ENCODE results near the gene MAN2A1.
"Not testable (repeated sequence)": the region's sequence is repeated elsewhere in the genome, so short reads cannot be mapped to it uniquely, and the experiment has no call there.

Gene MAN2A1

DNA sequence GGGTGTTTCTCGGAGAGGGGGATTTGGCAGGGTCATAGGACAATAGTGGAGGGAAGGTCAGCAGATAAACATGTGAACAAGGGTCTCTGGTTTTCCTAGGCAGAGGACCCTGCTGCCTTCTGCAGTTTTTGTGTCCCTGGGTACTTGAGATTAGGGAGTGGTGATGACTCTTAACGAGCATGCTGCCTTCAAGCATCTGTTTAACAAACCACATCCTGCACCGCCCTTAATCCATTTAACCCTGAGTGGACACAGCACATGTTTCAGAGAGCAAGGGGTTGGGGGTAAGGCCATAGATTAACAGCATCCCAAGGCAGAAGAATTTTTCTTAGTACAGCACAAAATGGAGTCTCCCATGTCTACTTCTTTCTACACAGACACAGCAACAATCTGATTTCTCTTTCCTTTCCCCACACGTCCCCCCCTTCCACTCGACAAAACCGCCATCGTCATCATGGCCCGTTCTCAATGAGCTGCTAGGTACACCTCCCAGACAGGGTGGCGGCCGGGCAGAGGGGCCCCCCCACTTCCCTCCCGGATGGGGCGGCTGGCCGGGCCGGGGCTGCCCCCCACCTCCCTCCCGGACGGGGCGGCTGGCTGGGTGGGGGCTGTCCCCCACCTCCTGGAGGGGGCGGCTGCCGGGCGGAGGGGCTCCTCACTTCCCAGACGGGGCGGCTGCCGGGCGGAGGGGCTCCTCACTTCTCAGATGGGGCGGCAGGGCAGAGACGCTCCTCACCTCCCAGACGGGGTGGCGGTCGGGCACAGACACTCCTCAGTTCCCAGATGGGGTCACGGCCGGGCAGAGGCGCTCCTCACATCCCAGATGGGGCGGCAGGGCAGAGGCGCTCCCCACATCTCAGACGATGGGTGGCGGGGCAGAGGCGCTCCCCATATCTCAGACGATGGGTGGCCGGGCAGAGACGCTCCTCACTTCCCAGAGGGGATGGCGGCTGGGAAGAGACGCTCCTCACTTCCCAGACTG, 142.8 kb downstream of the MAN2A1 start:
- not testable (repeated sequence) for DNase-seq

DNA sequence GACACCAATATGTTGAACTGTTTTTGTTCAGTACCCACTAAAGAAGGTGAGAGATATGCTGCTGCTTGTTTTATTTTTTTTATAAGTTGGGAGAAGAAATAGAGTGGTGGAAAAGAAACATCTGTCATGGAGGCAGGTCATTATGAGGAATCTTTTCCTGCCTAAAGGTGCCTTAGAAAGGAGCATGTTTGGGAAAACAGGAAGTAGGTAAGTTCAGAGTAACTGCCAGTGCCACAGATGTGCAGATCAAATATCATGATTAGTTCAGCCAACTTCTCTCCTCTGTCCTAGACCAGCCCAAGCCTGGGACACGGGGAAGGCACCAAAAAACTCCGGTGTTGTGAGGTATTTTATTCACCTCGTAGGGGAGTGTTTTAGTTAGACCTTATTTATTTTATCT, 144.2 kb downstream of the MAN2A1 start:
- DNase-seq: no peak

GRCh38 chr5:109836280-109836679, 146.6 kb downstream of the MAN2A1 start:
- DNase-seq: no peak

DNA sequence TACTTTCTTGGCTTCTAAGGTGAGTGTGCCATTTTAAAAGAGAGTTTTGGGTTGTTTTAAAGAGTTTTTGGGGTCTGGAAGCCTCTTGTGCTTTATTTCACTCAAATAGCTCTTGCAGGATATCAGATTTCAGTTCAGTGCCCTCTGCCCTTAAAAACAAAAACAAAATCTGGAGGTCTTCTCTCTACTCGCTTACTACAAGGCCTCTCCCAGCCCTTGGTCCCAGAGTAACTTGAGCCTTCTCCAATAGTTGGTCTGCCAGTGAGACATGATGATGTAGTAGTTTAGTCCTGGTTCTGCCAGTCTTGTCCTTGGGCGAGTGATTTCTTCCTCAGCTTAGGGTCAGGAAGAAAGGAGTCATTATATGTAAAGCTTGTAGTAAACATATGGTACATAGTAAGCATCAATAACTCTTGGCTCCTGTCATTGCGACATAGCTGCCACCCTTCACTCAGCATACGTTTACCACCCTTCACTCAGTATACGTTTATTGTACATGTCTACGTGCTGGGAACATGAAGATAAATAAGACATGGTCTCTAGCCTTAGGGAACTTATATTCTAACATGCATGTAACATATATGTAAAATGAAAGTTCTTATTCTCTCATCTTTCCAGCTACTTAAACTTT, 147.6 kb downstream of the MAN2A1 start:
- no peak for DNase-seq

DNA sequence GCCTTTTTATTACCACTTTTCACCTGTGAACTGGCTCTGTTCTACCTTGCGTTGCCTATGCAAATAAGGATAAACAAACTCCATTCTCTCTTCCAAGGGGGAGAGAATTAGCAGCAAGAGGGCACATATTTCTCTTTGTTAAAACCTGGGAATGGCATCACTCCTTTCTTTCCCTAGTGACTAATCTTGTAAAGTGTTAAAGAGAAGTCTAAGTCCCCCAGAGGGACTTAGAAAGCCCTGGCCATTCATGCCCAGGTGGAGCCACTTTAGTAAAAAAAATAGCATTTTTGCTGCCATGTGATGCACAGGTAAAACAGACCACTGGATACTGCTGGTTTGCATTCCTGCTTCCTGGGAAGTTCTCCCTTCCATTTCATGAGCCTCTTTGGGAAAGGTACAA, 148.4 kb downstream of the MAN2A1 start:
- no peak for DNase-seq

- DNase-seq: no peak
Observed at GRCh38 chr5:109844148-109844547, 154.4 kb downstream of the MAN2A1 start.

GRCh38 chr5:109844695-109845094, 155.0 kb downstream of the MAN2A1 start:
- DNase-seq: no peak

- no peak for DNase-seq
Observed at GRCh38 chr5:109848130-109848529, 158.4 kb downstream of the MAN2A1 start.

DNA sequence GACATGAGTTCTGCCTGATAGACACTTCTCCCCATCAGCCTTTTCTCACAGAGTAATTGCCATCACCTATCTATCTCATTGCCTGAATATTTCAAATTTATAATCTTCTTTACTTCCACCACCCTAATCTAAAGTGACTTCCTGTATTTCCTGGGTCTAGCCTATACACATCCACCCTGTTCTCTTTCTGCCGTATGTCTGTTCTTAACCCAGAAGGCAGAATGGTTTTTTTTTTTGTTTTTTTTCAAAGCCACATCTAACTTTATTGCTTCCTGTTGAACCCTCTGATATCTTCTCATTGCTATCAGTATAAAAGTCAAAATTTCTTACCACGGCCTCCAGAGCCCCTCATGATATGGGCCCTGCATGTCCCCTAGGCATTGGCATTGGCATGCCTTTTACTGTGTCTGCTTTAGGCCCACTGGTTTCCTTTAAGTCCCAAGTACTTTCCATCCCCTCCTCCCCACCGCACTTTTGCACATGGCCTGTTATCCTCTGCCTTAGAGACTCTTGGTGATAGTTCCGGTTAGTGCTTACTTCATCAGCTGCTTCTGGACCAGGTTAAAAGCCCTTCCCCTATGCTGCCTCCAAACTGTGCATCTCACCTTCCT, 159.9 kb downstream of the MAN2A1 start:
- no peak for DNase-seq

DNA sequence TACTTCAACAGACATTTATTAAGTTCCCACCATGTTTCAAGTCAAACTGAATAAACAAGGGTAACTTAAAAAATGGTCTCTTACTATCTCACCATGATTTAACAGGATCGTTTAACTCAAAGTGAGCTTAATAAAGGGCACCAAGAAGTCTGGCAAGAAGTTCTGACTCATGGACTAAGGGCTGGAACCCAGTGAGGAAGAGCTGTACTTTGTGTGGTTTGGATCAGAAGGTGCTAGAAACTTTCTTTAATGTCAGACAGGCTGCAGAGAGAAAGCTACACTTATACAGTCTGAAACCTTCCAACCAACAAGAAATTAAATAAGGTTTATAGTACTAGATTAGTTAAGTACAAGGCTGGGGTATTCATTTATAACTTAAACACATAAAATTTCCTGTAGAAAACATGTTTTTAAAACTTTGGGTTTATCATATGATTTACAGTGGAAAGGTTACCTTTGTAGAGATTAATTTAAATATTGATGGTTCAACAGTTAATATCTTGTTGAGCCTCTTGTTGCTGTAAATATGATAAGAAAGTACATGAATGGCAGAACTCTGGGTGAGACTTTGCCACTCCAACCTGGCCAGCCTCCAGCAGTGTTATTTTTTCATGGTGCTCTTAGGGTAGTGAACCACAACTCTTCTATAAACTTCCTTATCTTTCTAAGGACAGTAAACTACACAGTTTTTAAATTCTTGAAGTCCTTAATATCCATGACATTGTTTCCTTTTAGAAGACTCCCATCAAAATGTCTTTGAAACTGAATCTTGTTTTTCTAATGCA, 162.8 kb downstream of the MAN2A1 start:
- DNase-seq: no peak

DNA sequence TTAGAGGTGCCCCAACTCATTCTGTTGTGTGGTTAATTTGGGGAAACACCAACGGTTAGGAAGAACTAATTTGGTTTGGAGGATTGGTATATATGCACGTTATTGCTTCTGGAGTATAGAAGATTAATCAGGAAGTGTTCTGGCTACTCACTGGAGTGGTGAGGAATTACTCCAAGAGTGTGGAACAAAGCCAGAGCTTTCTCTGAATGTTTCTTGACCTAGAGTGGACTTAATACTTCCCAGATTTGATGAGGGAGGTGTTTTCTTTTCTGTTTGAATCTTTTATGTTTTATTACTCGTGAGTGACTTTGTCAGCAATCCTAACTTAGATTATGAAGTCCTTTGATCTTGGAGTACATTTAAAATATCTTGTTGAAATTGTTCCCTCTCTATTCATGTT, 163.7 kb downstream of the MAN2A1 start:
- no peak for DNase-seq

DNA sequence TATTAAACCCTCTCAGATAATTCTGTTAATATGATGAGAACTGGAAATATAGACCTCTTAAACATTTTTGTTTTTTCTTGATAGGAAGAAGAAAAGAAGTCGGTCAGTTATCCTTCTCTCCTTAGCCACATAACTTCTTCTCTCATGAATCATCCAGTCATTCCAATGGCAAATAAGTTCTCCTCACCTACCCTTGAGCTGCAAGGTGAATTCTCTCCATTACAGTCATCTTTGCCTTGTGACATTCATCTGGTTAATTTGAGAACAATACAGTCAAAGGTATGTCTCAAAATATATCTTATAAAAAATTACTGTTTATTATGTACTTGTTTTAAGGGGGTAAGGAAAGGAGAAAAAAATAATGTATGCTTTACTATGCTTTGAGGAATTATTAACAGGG, 165.3 kb downstream of the MAN2A1 start:
- no peak for DNase-seq

DNA sequence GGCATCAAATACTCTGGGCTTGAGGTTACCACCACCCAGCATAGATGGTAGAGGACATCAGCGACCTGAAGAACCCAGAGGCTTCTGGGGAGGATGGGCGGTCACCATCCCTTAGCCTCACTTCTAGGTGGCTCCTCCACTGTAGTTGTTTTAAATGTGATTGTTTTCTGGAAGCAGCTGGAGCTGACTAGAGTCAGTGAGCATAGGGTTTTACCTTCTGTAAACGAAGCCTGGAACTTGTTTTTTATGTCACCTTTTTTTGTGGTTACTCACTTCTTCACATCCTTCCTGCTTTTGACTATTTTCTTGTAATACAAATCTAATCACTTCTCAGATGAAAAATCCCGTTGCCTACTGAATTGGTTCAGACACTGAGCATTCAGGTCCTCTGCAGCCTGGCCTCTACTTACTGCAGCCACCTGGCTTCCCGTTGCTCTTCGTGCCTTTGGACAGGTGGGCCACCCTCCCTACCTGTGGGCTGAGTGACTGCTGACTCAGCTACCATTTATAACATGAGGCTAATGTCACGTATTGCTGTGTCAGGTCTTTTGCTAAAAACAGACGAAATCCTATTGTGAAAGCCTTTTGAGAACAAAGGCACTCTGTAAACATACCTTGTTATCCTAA, 167.8 kb downstream of the MAN2A1 start:
- DNase-seq: peak; percentile 51

DNA sequence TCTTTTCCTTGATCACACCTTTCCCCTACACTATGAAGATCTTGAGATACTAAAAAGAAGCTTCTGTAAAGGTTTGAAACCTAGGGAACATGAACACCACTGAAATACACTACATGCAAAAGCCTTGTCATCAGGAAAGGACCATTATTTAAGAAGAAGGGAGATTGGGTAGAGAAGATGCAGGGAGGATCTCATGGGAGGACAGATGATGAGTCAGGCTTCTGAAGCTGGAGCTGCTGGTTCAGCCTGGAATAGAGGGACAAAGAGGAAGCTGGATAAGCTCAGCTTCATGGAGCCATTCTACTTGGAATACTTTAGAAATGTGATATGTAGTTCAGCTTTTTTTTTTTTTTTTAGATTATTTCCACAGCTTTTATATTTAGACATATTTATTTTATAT, 169.8 kb downstream of the MAN2A1 start:
- no peak for DNase-seq

GRCh38 chr5:109862301-109862700, 172.6 kb downstream of the MAN2A1 start:
- no peak for DNase-seq

DNA sequence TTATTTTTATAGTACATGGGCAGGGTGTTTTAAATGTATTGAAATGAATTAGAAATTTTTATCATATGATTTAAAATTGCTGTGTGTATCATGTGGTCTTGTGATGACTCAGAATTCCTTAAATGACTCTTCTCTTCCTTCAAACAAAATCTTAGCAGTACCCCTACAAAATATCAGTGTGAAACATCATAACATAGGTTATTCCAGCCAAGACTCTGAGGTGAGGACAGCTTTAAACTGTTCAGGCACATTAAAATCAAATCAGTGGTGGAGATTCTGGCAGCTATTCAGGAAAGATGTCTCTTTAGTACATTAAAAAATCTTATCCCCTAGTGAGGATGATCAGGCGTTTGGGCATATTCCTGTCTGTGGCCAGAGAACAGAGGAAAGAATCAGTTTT, 174.0 kb downstream of the MAN2A1 start:
- no peak for DNase-seq

DNA sequence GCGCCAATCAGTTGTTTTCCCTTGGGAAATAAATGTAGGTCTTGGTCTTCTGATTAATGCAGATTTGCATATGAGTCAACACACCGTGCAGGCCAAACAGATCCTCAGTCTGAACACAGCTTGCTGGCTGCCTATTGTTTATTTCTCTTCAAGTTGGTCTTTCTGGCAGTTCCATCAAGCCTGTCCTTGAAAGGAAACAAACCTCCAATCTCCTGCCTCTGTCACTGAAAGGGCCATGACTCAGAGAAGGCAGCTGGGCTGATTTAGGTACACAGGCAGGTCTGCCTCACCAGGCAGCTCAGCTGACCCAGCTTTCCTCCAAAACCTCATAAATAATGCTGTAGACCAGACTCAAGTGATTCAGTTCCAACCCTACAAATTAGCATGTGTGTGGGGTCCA, 175.9 kb downstream of the MAN2A1 start:
- no peak for DNase-seq

- DNase-seq: no peak
Observed at GRCh38 chr5:109866051-109866450, 176.3 kb downstream of the MAN2A1 start.

DNA sequence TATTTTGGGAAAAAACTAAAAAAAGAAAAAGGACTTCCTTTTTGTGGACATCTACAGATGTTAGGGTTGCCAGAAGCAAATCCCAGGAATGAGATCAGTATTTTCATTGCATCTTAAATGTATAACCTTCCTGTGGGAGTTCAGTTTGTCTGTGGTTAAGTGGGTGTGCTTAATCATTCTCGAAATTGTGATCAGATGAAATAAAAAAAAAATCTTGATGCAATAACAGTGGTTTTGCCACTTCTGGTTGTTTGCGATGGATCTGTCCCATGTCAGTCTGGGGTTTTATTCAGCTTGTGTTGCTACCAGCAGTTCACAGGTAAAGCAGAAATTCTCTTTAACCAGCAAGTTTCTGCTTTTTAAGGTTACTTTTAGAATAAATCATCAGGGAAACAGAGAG, 179.0 kb downstream of the MAN2A1 start:
- DNase-seq: no peak

DNA sequence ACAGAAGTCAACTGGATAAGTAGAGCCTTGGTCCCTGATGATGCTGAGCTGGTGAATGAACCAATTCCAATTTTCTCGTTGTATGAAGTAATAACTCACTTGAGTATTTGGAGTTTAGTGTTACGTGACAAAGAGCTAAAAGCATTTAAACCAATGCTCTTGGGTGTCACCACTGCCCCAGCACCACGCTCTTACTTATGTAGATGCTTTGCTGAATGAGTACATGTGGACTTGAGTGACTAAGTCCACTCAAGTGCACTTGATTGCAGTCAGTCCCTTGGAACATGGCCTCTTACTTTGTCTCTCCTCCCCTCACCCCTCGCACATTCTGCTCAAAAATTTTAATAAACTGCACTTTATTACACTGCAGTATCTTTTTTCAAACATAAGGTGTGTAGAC, 184.0 kb downstream of the MAN2A1 start:
- DNase-seq: no peak

- no peak for DNase-seq
Observed at GRCh38 chr5:109874108-109874507, 184.4 kb downstream of the MAN2A1 start.

DNA sequence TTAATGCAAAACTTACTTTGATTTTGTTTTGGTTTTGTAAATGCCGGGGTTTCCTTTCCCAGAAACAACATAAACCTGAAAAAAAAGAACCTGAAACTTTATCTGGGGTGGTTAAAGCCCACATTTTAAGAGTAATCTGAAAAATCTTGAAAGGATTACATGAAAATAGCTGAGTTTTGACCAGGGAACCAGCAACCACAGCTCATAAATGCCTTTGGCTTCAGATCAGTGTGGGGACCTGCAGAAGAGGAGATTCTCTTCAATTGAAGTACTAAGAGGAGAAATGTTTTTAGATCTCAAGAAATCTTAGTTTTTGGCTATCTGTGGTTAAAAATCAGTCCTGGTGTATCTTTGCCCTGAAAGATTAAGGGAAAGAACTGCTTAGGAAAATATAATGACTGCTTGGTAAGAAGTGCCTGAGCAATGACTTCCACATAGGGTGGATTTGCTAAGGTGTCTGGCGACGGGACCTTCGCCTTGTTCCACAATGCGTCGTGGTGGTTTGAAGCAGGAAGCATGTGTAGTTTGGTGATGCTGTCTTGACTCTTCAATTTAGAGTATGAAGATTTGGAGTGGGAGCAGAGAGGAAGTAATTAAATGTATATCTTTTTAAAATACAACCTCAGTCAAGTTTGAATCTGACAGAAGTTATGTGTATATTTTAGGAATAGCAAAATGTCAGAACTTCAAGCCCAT, 186.5 kb downstream of the MAN2A1 start:
- no peak for DNase-seq

Measured in CD4-positive, alpha-beta T cell treated with Interleukin-10 for 1 hour (primary cell).